Endothelial cell of umbilical vein (primary cell): ENCODE results near the gene MELTF. TPM values are rescaled to one million over a fixed set of nuclear protein-coding genes. Genes with fewer than 3 reads are reported as not detected.

Experiments used
- BruUV-seq: library from RNA; stranded (reverse); fragments of 400-500 nt; replicated peaks from 2 replicates; lab custom pipeline; 2021; lab: Mats Ljungman, UMichigan
- CTCF ChIA-PET: fragments of 300-600, 350-600 bp; sonication (Branson Sonifier 250); formaldehyde crosslinking; loops from one replicate; lab custom pipeline; 2021; ENCODE audit warnings: antibody characterized with exemption, inconsistent platforms; lab: Charles Lee
- POLR2A ChIA-PET: fragments of 300-600, 350-600 bp; sonication (Branson Sonifier 250); formaldehyde crosslinking; loops from one replicate; lab custom pipeline; 2021; ENCODE audit warnings: antibody characterized with exemption, inconsistent platforms; lab: Charles Lee
- DNase-seq: peaks from one replicate; pipeline ENCODE4 v3.0.0-alpha.2; 2011; ENCODE audit warnings: low read depth, low spot score
- FAIRE-seq: peaks from 2 replicates; lab custom pipeline; 2011; peaks lifted over from hg19 to GRCh38; lab: Jason Lieb, UNC
- H2AFZ ChIP-seq: 2 replicates; pipeline ENCODE4 v1.6.0; 2012; ENCODE audit warnings: low read depth, low read length, control low read depth, inconsistent platforms
- H3K27ac ChIP-seq: 2 replicates; pipeline ENCODE4 v1.5.1; 2011; ENCODE audit warnings: low read depth, mild to moderate bottlenecking, control low read depth, low read length, moderate library complexity; ENCODE audit not compliant: insufficient read depth
- H3K27me3 ChIP-seq, 2 experiments: 2 replicates each; pipeline versions ENCODE4 v1.6.0 to v1.6.1; 2011; ENCODE audit warnings: low read length in 2 of 2, mixed read lengths in 1 of 2; ENCODE audit not compliant: control insufficient read depth in 2 of 2, insufficient read depth in 2 of 2
- H3K36me3 ChIP-seq, 2 experiments: 2 replicates in 1 of 2; 3 replicates in 1 of 2; pipeline ENCODE4 v1.5.1; 2011; ENCODE audit warnings: low read length in 2 of 2, mild to moderate bottlenecking in 1 of 2, moderate library complexity in 1 of 2; ENCODE audit not compliant: control insufficient read depth in 2 of 2, insufficient read depth in 2 of 2; ENCODE audit errors: extremely low read depth in 1 of 2
- H3K4me1 ChIP-seq: 3 replicates; pipeline ENCODE4 v1.5.1; 2011; ENCODE audit warnings: mild to moderate bottlenecking, low read length; ENCODE audit not compliant: control insufficient read depth, insufficient read depth; ENCODE audit errors: extremely low read depth
- H3K4me2 ChIP-seq: 2 replicates; pipeline ENCODE4 v1.6.1; 2011; ENCODE audit warnings: low read length, control low read depth, mixed read lengths; ENCODE audit not compliant: insufficient read depth
- H3K4me3 ChIP-seq, 3 experiments: fragments of 200-600 bp in 1 of 3; sonication (generic), shearing (Covaris generic) in 1 of 3; replicated peaks in 1 of 3; 2 replicates each; pipeline ENCODE4 v1.5.1; 2011 to 2016; ENCODE audit warnings: control low read depth in 3 of 3, low read length in 3 of 3, mild to moderate bottlenecking in 2 of 3, inconsistent platforms in 1 of 3, low read depth in 1 of 3, moderate library complexity in 1 of 3; ENCODE audit not compliant: insufficient read depth in 1 of 3
- H3K79me2 ChIP-seq: 2 replicates; pipeline ENCODE4 v1.6.0; 2012; ENCODE audit warnings: low read length, inconsistent platforms; ENCODE audit not compliant: control insufficient read depth, insufficient read depth
- H3K9ac ChIP-seq: replicated peaks from 2 replicates; pipeline ENCODE3; 2011; ENCODE audit warnings: low read length, control low read depth; ENCODE audit not compliant: insufficient read depth; ENCODE audit errors: extremely low read depth
- H3K9me1 ChIP-seq: replicated peaks from 3 replicates; pipeline ENCODE4 v1.6.0; 2011; ENCODE audit warnings: mild to moderate bottlenecking, low read length; ENCODE audit not compliant: control insufficient read depth, insufficient read depth; ENCODE audit errors: extremely low read depth
- H3K9me3 ChIP-seq: replicated peaks from 2 replicates; pipeline ENCODE4 v1.5.1; 2012; ENCODE audit warnings: low read length, inconsistent platforms; ENCODE audit not compliant: control insufficient read depth, insufficient read depth
- H4K20me1 ChIP-seq: replicated peaks from 2 replicates; pipeline ENCODE3; 2011; ENCODE audit warnings: mild to moderate bottlenecking, low read length; ENCODE audit not compliant: control insufficient read depth, insufficient read depth; ENCODE audit errors: extremely low read depth
- CTCF ChIP-seq, 2 donors: IDR thresholded peaks; 1 replicate in 1 of 2; 2 replicates in 1 of 2; pipeline ENCODE4 v1.5.1; 2011; ENCODE audit warnings: low read length in 2 of 2, mild to moderate bottlenecking in 2 of 2, moderate library complexity in 2 of 2, control low read depth in 1 of 2, inconsistent platforms in 1 of 2, low read depth in 1 of 2; ENCODE audit not compliant: insufficient read depth in 1 of 2; ENCODE audit errors: extremely low read depth in 1 of 2
- EZH2 ChIP-seq: IDR thresholded peaks from 2 replicates; pipeline ENCODE4 v1.6.1; 2012; ENCODE audit warnings: borderline replicate concordance, low read depth, mild to moderate bottlenecking, moderate library complexity, low read length, inconsistent platforms; ENCODE audit not compliant: severe bottlenecking
- FOS ChIP-seq: IDR thresholded peaks from 2 replicates; pipeline ENCODE4 v1.6.1; 2011; ENCODE audit warnings: mild to moderate bottlenecking, low read length, moderate library complexity, borderline replicate concordance; ENCODE audit not compliant: insufficient read depth
- GATA2 ChIP-seq: IDR thresholded peaks from 2 replicates; pipeline ENCODE4 v1.7.0; 2011; ENCODE audit warnings: low read depth, mild to moderate bottlenecking, moderate library complexity, mixed read lengths, low read length; ENCODE audit not compliant: insufficient read length, insufficient read depth
- JUN ChIP-seq: IDR thresholded peaks from 2 replicates; pipeline ENCODE4 v1.6.1; 2011; ENCODE audit warnings: borderline replicate concordance, low read depth; ENCODE audit not compliant: insufficient read length, insufficient read depth
- MYC ChIP-seq: IDR thresholded peaks from one replicate; pipeline ENCODE4 v1.6.1; 2011; ENCODE audit warnings: mild to moderate bottlenecking, low read depth, low read length
- POLR2A ChIP-seq: IDR thresholded peaks from 2 replicates; pipeline ENCODE4 v1.6.1; 2012; ENCODE audit warnings: low read depth, mild to moderate bottlenecking, control low read depth, low read length
- POLR2AphosphoS5 ChIP-seq: IDR thresholded peaks from 2 replicates; pipeline ENCODE4 v1.6.1; 2012; ENCODE audit warnings: low read depth, mild to moderate bottlenecking, control low read depth, low read length, moderate library complexity; ENCODE audit not compliant: insufficient read depth
- dilution Hi-C: fragments of 300-500 bp; cut with MboI; formaldehyde crosslinking; loops from one replicate; pipeline ENCODE4 v1.15.0; 2019; ENCODE audit warnings: low sequenced_read_pairs; ENCODE audit not compliant: extremely low pct_ligation_motif_present
- intact Hi-C: fragments of 100-400 bp; cut with micrococcal nuclease; formaldehyde crosslinking; loops from one replicate; pipeline ENCODE4 v1.10.0; 2022
- polyA plus RNA-seq, 4 experiments: library from polyadenylated mRNA; depleted of rRNA in 3 of 4; stranded (reverse) in 3 of 4; unstranded in 1 of 4; fragments of >200 nt; gene quantifications; 2 replicates each; pipeline versions ENCODE4 v1.2.1 to v1.2.3, GENCODE V29; 2011 to 2012; ENCODE audit warnings: missing spikeins in 1 of 4
- total RNA-seq: library from RNA; stranded (reverse); gene quantifications from 2 replicates; pipeline ENCODE4 v1.2.3, GENCODE V29; 2021

MELTF gene
- total and polyA plus RNA-seq, 2 donors (not counting 3 experiments of a cell fraction or from before 2014, with no cell fraction given): 0.59 to 2.3 TPM

DNA sequence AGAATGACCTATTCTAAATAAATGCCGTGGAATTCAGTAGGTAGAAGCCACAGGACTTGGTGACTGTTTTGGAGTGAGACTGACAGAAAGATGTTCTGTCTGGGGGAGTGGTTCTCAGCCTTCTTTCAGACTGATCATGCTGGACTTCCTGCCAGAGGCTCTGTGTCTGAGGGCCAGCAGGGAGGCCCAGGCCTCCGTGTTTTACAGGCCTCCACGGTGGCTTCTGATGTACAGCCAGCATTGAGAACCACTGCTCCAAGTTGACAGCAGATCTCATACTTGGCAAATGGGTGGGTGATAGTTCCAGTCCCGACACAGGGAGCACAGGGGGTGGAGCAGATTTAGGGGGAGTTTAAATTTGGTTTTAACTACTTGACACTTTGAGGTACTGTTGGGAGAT, 54.3 kb downstream of the MELTF start:
- H3K9me1 ChIP-seq: no peaks in the 10 kb centered on the region
- intact Hi-C loops (no loop called here), dilution Hi-C loops (no loop called here)
- H2AFZ ChIP-seq: no peak overlapping the region
- no peak for DNase-seq
- no TSS peak for BruUV-seq
- no peak overlapping the region for H3K27ac ChIP-seq
- ChIA-PET CTCF (interaction anchor here (0.8 kb wide), 1 partner anchor 212 kb away, joined by 3 read pairs; no protein-coding TSS in a partner anchor), POLR2A (no interaction called here)
- FAIRE-seq: no peak
- H3K36me3 ChIP-seq: no peaks in the 10 kb centered on the region
- no peaks in the 10 kb centered on the region for H4K20me1 ChIP-seq
- no peaks in the 10 kb centered on the region for H3K9me3 ChIP-seq
- H3K4me1 ChIP-seq: no peaks in the 10 kb centered on the region
- H3K9ac ChIP-seq: no peak overlapping the region
- H3K4me3 ChIP-seq: no peak overlapping the region
- H3K27me3 ChIP-seq: peaks cover 0 to 2% of the 10 kb centered on the region in 2 experiments
- H3K79me2 ChIP-seq: no peaks in the 10 kb centered on the region
- H3K4me2 ChIP-seq: no peak overlapping the region
- TF ChIP-seq POLR2A (no peak), GATA2 (no peak), FOS (no peak), CTCF (IDR thresholded peaks at IDR 0.05; ENCODE audit: extremely low read depth in 1 of 2, insufficient read depth in 1 of 2, low read depth in 1 of 2, low read length in 2 of 2) (no peak), EZH2 (no peak), JUN (no peak), MYC (no peak)

GRCh38 chr3:196974661-196975060, 55.0 kb downstream of the MELTF start:
- dilution Hi-C loops (no loop called here), intact Hi-C loops (no loop called here)
- Histone ChIP-seq H3K9me1 (no peaks in the 10 kb centered on the region), H3K4me3 (no peak overlapping the region), H3K9me3 (no peaks in the 10 kb centered on the region), H3K79me2 (no peaks in the 10 kb centered on the region), H3K27me3 (peaks cover 0 to 2% of the 10 kb centered on the region in 2 experiments), H3K36me3 (no peaks in the 10 kb centered on the region), H3K4me2 (no peak overlapping the region), H4K20me1 (no peaks in the 10 kb centered on the region), H3K9ac (no peak overlapping the region), H2AFZ (no peak overlapping the region), H3K27ac (no peak overlapping the region), H3K4me1 (no peaks in the 10 kb centered on the region)
- TF ChIP-seq MYC (no peak), GATA2 (no peak), JUN (no peak), EZH2 (no peak), POLR2A (no peak), POLR2AphosphoS5 (no peak), FOS (no peak)
- no peak for FAIRE-seq
- no peak for DNase-seq
- ChIA-PET POLR2A (no interaction called here), CTCF (interaction anchor here (0.8 kb wide), 1 partner anchor 213 kb away, joined by 3 read pairs; no protein-coding TSS in a partner anchor)
- BruUV-seq: no TSS peak
